ENCODE data around the gene HAPLN1.
A peak's percentile ranks its signal among the peaks of the same experiment; 100 is the strongest.

The HAPLN1 gene

GRCh38 chr5:83720836-83721537, at the start of gene HAPLN1:
Gene HAPLN1 (minus strand): TSS chr5:83720855. CDS start chr5:83673523, 47,332 bp downstream.
- Mint-ChIP-seq H3K27me3 (ENCODE audit: low read depth, poor library complexity) (no peaks in the 10 kb centered on the region), H3K9me3 (no peaks in the 10 kb centered on the region)

GRCh38 chr5:83767409-83767992, 46.8 kb upstream of the HAPLN1 start:
- peaks cover 32% of the 10 kb centered on the region for H3K36me3 Mint-ChIP-seq (ENCODE audit: low read depth)
- no peak overlapping the region for H3K4me3 Mint-ChIP-seq
- no peak for DNase-seq
- H3K9me3 Mint-ChIP-seq = peaks cover 71% of the 10 kb centered on the region
- TF ChIP-seq CTCF (IDR thresholded peaks at IDR 0.05) = no peak
- no peaks in the 10 kb centered on the region for H3K27me3 Mint-ChIP-seq (ENCODE audit: low read depth, poor library complexity)
- peaks cover under 1% of the 10 kb centered on the region for H3K4me1 Mint-ChIP-seq
- no peak overlapping the region for H3K27ac Mint-ChIP-seq

More at GRCh38 chr5:83720836-83721537, at the start of gene HAPLN1:
- peak; percentile 40 for DNase-seq
- H3K36me3 Mint-ChIP-seq (ENCODE audit: low read depth) = no peaks in the 10 kb centered on the region
- no peak for TF ChIP-seq CTCF (IDR thresholded peaks at IDR 0.05)
- H3K4me1 Mint-ChIP-seq = peaks cover 82% of the 10 kb centered on the region
- H3K4me3 Mint-ChIP-seq = peak within 1 kb of the TSS; percentile 83
- H3K27ac Mint-ChIP-seq = peak within 1 kb of the TSS; percentile 99

GRCh38 chr5:83764101-83764500, 43.4 kb upstream of the HAPLN1 start:
- Mint-ChIP-seq H3K4me1 (no peaks in the 10 kb centered on the region), H3K27me3 (ENCODE audit: low read depth, poor library complexity) (no peaks in the 10 kb centered on the region), H3K36me3 (ENCODE audit: low read depth) (peaks cover 27% of the 10 kb centered on the region), H3K27ac (no peak overlapping the region), H3K4me3 (no peak overlapping the region), H3K9me3 (peaks cover 62% of the 10 kb centered on the region)
- DNase-seq = no peak
- no peak for TF ChIP-seq CTCF (IDR thresholded peaks at IDR 0.05)

DNA sequence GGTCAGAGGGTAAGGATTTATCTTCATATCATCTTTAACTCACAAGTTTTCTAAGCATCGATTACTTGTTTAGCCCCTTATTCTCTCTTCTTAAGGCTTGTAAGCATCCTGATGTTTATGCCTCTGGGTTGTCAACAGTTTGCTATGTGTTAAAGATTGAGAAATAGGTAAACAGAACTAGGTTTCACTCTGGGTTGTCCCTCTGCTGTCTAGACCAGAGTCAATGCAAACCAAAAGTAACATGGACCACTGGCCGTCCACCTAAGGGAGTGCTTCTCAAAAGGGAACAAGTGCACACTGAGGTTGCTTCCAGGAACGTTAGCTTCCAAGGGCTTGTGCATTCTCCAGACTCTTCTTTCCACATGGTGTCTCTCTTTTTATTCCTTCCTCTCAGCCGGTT, 39.9 kb upstream of the HAPLN1 start:
- no peak overlapping the region for H3K4me3 Mint-ChIP-seq
- H3K27ac Mint-ChIP-seq = no peak overlapping the region
- peaks cover 61% of the 10 kb centered on the region for H3K9me3 Mint-ChIP-seq
- no peak for TF ChIP-seq CTCF (IDR thresholded peaks at IDR 0.05)
- H3K27me3 Mint-ChIP-seq (ENCODE audit: low read depth, poor library complexity) = no peaks in the 10 kb centered on the region
- no peaks in the 10 kb centered on the region for H3K36me3 Mint-ChIP-seq (ENCODE audit: low read depth)
- no peak for DNase-seq
- no peaks in the 10 kb centered on the region for H3K4me1 Mint-ChIP-seq

DNA sequence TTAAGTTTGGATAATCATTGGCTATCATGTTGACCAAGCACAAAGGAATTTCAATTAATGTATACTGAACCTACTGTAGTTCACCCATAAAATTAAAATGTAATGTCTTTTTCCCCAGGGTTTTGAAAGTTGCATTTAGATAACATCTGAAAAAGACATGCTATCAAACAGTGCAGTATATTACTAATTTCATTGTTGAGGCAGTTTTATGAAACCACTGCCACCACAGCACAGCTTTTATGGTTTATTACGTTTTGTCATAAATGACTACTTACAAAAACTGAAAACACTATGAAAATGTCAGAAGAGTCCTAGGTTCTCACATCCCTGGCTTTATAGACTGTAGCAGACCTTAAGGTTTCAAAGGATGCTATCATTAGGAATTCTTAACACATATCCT, 32.0 kb upstream of the HAPLN1 start:
- H3K27ac Mint-ChIP-seq = no peak overlapping the region
- peaks cover 83% of the 10 kb centered on the region for H3K9me3 Mint-ChIP-seq
- H3K27me3 Mint-ChIP-seq (ENCODE audit: low read depth, poor library complexity) = peaks cover 7% of the 10 kb centered on the region
- no peak for DNase-seq
- H3K4me1 Mint-ChIP-seq = no peaks in the 10 kb centered on the region
- TF ChIP-seq CTCF (IDR thresholded peaks at IDR 0.05) = no peak
- peaks cover 27% of the 10 kb centered on the region for H3K36me3 Mint-ChIP-seq (ENCODE audit: low read depth)
- no peak overlapping the region for H3K4me3 Mint-ChIP-seq

DNA sequence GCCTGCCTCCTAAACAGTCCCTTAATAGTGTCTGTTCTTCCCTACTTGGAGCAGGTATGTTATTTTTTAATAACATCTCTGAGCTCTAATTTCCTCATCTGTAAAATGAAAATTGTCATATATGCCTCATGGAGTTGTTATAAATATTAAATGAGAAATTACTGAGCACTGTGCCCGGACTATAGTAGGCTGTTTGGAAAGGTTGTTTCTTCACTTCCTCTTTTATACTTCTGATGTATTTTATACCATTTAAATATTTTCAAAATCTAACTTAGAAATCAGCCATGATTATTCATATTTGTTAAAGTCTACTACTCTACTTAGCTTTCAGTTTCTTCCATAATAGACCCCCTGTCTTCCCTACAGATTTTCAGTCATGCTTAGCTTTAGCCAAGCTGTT, 30.5 kb upstream of the HAPLN1 start:
- Mint-ChIP-seq H3K4me3 (no peak overlapping the region), H3K36me3 (ENCODE audit: low read depth) (peaks cover 31% of the 10 kb centered on the region), H3K9me3 (peaks cover 80% of the 10 kb centered on the region), H3K4me1 (no peaks in the 10 kb centered on the region), H3K27ac (no peak overlapping the region), H3K27me3 (ENCODE audit: low read depth, poor library complexity) (peaks cover 7% of the 10 kb centered on the region)
- TF ChIP-seq CTCF (IDR thresholded peaks at IDR 0.05) = no peak
- DNase-seq = no peak
